ENCODE data around the gene ALPL. TPM values are rescaled to one million over a fixed set of nuclear protein-coding genes. Genes with fewer than 3 reads are reported as not detected.

The ALPL gene
- total RNA-seq, 2 donors from 2014 or later, result 16.2 to 50.3 TPM

DNA sequence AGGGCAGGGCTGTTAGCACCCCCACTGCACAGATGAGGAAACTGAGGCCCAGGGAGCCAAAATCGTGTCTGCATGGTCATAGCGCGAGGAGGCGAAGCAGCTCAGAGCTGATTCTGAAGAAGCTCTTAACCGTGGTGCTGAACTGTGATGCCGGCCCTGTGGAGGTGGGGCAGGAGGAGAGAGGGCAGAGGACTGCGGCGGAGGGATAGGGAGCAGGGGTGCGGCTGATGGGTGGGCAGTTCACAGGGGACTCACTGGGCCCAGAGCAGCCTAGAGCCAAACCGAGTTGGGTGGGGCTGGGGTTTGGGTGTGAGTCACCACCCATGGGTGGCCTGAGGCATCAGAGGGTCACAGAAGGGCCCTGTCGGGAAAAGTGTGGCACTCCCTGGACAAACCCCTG is 85.3 kb downstream of the ALPL start:
- H3K27me3 ChIP-seq, result no peaks in the 10 kb centered on the region
- DNase-seq (ENCODE audit: low spot score), result no peak
- H3K4me1 ChIP-seq, result peaks cover 0 to 5% of the 10 kb centered on the region in 2 donors
- H3K27ac ChIP-seq, result no peak overlapping the region
- H3K4me3 ChIP-seq, result no peak overlapping the region
- no peak for TF ChIP-seq CTCF (IDR thresholded peaks at IDR 0.05)
- no peaks in the 10 kb centered on the region for H3K9me3 ChIP-seq
- no peaks in the 10 kb centered on the region for H3K36me3 ChIP-seq

DNA sequence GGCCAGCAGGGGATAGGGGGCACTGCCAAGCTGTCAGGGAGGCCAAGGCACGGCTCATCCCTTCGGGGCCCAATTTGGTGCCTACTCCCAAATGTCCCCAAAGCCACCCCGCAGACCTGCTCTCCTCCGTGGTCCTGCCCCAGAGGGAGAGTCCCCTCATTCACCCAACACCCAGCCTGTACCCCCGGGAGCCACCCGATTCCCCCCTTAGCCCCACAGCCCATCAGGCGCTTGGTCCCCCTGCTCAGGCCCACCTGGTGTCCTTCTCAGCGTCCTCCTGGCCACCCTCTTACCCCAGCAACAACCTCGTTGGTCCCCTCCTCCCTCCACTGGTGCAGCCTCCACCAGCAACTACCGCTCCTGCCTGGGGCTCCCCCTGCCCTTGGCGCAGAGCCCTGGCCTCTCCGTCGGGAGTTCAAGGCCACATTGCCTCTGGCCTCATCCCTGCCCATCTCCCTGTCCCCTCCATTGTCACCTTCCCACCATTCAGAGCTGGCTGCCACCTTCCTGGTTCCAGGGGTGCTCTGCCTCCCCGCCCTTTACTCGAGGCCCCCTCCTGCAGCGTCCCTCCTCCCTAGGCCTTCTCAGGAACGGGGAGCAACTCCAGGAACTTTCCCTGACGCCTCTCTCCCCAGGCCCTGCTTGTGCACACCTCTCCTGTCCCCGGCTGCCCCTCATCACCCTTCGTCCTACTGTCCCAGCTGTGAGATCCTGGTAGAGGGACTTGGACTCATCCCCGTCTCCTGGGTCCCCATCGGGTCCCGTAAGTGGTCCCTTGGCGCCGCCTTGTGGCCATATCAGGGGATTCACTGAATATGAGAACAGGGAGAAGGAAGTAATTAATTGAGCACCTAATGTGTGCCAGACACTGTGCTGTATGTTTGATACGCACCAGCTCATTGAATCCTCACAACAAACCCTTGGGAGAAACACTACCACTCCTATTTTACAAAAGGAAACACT is 86.0 kb downstream of the ALPL start:
- TF ChIP-seq CTCF (IDR thresholded peaks at IDR 0.05), result peak; percentile 31 to 66
- peak; percentile 71 for DNase-seq (ENCODE audit: low spot score)
- Histone ChIP-seq H3K4me3 (no peak overlapping the region), H3K27ac (no peak overlapping the region), H3K27me3 (no peaks in the 10 kb centered on the region), H3K9me3 (no peaks in the 10 kb centered on the region), H3K36me3 (no peaks in the 10 kb centered on the region), H3K4me1 (peaks cover 0 to 2% of the 10 kb centered on the region in 2 donors)

GRCh38 chr1:21596174-21596573 is 87.0 kb downstream of the ALPL start:
- Histone ChIP-seq H3K36me3 (no peaks in the 10 kb centered on the region), H3K4me1 (no peaks in the 10 kb centered on the region), H3K27ac (no peak overlapping the region), H3K9me3 (no peaks in the 10 kb centered on the region), H3K27me3 (no peaks in the 10 kb centered on the region), H3K4me3 (no peak overlapping the region)
- TF ChIP-seq CTCF (IDR thresholded peaks at IDR 0.05), result no peak
- DNase-seq (ENCODE audit: low spot score), result no peak

DNA sequence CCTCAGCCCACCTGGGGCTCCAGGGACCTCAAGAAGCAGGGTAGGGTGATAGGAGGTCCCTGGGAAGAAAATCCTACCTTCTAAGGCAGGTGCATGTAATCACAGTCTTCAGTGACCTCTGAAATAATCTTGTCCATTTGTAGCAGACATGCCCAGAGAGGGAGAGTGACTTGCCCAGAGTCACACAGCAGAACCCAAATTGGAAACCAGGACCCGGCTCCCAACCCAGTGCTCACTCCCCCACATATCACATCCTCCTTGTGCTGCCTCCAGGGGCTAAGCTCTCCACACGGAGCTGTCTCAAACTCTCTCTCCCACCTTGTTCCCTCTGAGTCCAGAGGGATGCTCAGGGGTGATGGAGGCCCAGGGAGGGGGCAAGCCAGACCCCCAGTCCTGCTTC is 87.4 kb downstream of the ALPL start:
- Histone ChIP-seq H3K4me3 (no peak overlapping the region), H3K27me3 (no peaks in the 10 kb centered on the region), H3K36me3 (no peaks in the 10 kb centered on the region), H3K9me3 (no peaks in the 10 kb centered on the region), H3K4me1 (no peaks in the 10 kb centered on the region), H3K27ac (no peak overlapping the region)
- no peak for TF ChIP-seq CTCF (IDR thresholded peaks at IDR 0.05)
- DNase-seq (ENCODE audit: low spot score), result no peak

- no peaks in the 10 kb centered on the region for H3K27me3 ChIP-seq
- no peaks in the 10 kb centered on the region for H3K4me1 ChIP-seq
- H3K9me3 ChIP-seq, result no peaks in the 10 kb centered on the region
- H3K36me3 ChIP-seq, result no peaks in the 10 kb centered on the region
- H3K27ac ChIP-seq, result no peak overlapping the region
- no peak overlapping the region for H3K4me3 ChIP-seq
- no peak for TF ChIP-seq CTCF (IDR thresholded peaks at IDR 0.05)
- DNase-seq (ENCODE audit: low spot score), result no peak
Observed at GRCh38 chr1:21597753-21598152, 88.5 kb downstream of the ALPL start.
